ENCODE measurements around the gene SAMD1.

- TF ChIP-seq POLR2AphosphoS5 (IDR thresholded peaks at IDR 0.05; ENCODE audit: borderline replicate concordance, low read depth, low read length), result no peak
- TF ChIP-seq EZH2 (IDR thresholded peaks at IDR 0.05), result no peak
Measured at GRCh38 chr19:14120497-14120780, 29.9 kb upstream of the SAMD1 start.
